Progenitor cell of endocrine pancreas (in vitro differentiated cells): ENCODE results near the gene RNF11. TPM values are rescaled to one million over a fixed set of nuclear protein-coding genes. Genes with fewer than 3 reads are reported as not detected.

Experiments
- DNase-seq: peaks from one replicate; pipeline ENCODE4 v3.0.0; 2021; ENCODE audit warnings: low spot score; ENCODE audit not compliant: unreplicated experiment
- H3K27ac Mint-ChIP-seq: 2 replicates; pipeline ENCODE4 v1.8.0; 2021; ENCODE audit warnings: mild to moderate bottlenecking, moderate library complexity, mixed read lengths
- H3K27me3 Mint-ChIP-seq: 2 replicates; pipeline ENCODE4 v1.8.0; 2021; ENCODE audit warnings: mixed read lengths
- H3K36me3 Mint-ChIP-seq: 2 replicates; pipeline ENCODE4 v1.8.0; 2022; ENCODE audit warnings: mixed read lengths; ENCODE audit not compliant: insufficient read depth
- H3K4me1 Mint-ChIP-seq: 2 replicates; pipeline ENCODE4 v1.8.0; 2021; ENCODE audit warnings: low read depth, mixed read lengths
- H3K4me3 Mint-ChIP-seq: 2 replicates; pipeline ENCODE4 v1.8.0; 2021; ENCODE audit warnings: low read depth, mild to moderate bottlenecking, moderate library complexity, mixed read lengths
- H3K9me3 Mint-ChIP-seq: 2 replicates; pipeline ENCODE4 v1.8.0; 2021; ENCODE audit warnings: low read depth, mixed read lengths
- total RNA-seq: library from RNA; stranded (reverse); gene quantifications from 2 replicates; pipeline ENCODE4 v1.2.1, GENCODE V29; 2021
- TF ChIP-seq, protein P1 (sequence below): fragments of 200-600 bp; sonication (generic); IDR thresholded peaks from one replicate; pipeline ENCODE4 v1.5.0; 2021; ENCODE audit warnings: antibody characterized with exemption, mild to moderate bottlenecking; ENCODE audit not compliant: unreplicated experiment

The RNF11 gene
- total RNA-seq, 1 donor from 2014 or later, result 67.5 TPM

DNA sequence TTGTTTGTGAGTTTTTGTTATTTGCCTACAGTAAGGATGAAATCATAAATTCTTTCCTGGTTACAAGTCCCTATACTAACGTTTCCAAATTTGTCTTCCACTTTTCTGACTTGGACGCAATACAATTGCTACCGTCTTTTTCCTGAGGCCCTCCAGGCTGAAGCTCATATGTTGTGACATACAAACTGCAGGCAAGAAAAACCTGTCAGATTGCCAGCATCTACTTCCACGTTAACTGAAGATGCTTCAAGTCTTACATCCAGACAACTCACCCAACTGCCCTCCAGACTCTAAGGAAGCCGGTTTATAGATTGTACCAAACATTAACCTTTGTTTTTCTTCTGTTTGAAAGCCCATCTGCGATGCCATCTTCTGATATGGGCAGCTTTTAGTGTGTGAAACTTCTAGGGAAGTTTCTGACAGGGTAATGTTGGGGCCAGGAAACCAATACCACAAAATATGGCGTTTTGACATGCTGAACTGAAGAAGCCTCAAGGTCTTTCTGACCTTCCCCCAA, 21.4 kb upstream of the RNF11 start:
- Mint-ChIP-seq H3K36me3 (no peaks in the 10 kb centered on the region), H3K4me1 (no peaks in the 10 kb centered on the region), H3K27me3 (no peaks in the 10 kb centered on the region), H3K4me3 (no peak overlapping the region), H3K9me3 (no peaks in the 10 kb centered on the region), H3K27ac (no peak overlapping the region)
- TF ChIP-seq, protein P1, sequence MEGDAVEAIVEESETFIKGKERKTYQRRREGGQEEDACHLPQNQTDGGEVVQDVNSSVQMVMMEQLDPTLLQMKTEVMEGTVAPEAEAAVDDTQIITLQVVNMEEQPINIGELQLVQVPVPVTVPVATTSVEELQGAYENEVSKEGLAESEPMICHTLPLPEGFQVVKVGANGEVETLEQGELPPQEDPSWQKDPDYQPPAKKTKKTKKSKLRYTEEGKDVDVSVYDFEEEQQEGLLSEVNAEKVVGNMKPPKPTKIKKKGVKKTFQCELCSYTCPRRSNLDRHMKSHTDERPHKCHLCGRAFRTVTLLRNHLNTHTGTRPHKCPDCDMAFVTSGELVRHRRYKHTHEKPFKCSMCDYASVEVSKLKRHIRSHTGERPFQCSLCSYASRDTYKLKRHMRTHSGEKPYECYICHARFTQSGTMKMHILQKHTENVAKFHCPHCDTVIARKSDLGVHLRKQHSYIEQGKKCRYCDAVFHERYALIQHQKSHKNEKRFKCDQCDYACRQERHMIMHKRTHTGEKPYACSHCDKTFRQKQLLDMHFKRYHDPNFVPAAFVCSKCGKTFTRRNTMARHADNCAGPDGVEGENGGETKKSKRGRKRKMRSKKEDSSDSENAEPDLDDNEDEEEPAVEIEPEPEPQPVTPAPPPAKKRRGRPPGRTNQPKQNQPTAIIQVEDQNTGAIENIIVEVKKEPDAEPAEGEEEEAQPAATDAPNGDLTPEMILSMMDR, result no peak
- DNase-seq, result no peak

DNA sequence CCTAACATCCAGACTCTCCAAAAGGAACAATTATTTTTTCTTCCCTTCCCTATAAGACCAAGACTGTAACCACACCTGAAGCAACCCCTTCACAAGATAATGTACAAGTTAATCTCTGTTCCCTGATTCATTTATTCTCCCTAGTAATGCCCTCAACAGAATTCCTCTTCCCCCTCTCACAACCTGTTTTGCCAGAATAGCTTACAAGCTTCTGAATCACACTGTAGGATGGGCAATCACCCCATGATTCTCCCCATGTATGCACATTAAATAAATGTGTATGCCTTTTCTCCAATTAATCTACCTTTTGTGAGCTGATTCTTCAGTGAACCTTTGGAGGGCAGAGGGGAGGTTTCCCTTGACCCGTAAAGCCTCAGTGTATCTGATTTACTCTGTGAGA, 20.9 kb upstream of the RNF11 start:
- Mint-ChIP-seq H3K9me3 (no peaks in the 10 kb centered on the region), H3K4me1 (no peaks in the 10 kb centered on the region), H3K36me3 (no peaks in the 10 kb centered on the region), H3K27me3 (no peaks in the 10 kb centered on the region), H3K27ac (no peak overlapping the region), H3K4me3 (no peak overlapping the region)
- TF ChIP-seq, protein P1, result no peak
- DNase-seq, result no peak

DNA sequence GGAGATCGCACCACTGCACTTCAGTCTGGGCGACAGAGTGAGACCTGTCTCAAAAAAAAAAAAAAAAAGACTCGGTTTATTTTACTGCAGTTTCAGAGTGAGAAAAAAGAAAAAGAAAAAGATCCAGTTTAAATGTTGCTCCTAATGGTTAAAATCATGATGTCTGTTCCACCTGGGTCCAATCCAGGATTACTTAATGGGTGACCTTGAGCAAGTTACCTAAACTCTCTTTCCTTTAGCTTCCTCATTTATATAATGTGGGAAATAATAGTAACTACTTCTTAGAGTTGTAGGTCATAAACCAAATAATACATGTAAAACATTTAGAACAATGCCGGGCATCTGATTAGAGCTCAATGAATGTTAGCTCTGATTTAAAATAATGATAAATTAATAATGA, 19.4 kb upstream of the RNF11 start:
- Mint-ChIP-seq H3K27ac (no peak overlapping the region), H3K4me3 (no peak overlapping the region), H3K4me1 (no peaks in the 10 kb centered on the region), H3K9me3 (no peaks in the 10 kb centered on the region), H3K36me3 (no peaks in the 10 kb centered on the region), H3K27me3 (no peaks in the 10 kb centered on the region)
- TF ChIP-seq, protein P1, result no peak
- DNase-seq, result no peak

DNA sequence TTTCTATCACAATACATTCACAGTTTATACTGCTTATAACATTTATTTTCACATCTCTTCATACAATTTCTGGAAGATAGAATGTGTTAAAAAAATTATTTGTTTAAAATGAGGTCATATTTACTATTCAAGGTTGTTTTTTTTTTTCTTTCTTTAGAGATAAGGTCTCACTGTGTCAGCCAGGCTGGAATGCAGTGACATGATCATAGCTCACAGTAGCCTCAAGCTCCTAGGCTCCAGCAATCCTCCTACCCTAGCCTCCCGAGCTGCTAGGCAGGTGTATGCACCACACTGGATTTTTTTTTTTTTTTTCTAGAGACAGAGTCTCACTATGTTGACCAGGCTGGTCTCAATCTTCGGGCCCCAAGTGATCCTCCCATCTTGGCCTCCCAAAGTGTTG, 19.0 kb upstream of the RNF11 start:
- no peaks in the 10 kb centered on the region for H3K36me3 Mint-ChIP-seq
- TF ChIP-seq, protein P1, result no peak
- no peaks in the 10 kb centered on the region for H3K27me3 Mint-ChIP-seq

DNA sequence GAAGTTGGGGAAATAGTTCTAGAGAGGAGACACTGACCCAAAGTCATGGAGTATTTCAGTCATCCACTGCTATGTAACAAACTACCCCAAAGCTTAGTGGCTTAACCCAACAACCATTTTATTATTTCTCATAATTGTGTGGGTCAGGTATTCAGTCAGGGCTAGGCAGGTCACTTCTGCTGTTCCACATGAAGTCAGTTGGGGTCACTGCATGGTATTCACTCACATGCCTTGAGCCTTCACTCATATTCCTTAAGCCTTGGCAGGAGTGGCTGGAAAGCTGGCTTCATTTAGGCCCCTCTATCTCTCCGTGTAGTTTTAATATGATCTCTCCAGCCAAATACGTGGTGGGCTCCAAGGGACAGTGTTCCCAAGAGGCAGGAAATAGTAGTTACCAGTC, 17.5 kb upstream of the RNF11 start:
- Mint-ChIP-seq H3K4me3 (no peak overlapping the region), H3K27me3 (no peaks in the 10 kb centered on the region), H3K36me3 (no peaks in the 10 kb centered on the region), H3K4me1 (no peaks in the 10 kb centered on the region), H3K27ac (no peak overlapping the region), H3K9me3 (no peaks in the 10 kb centered on the region)
- no peak for DNase-seq
- TF ChIP-seq, protein P1, result no peak

More for the DNA sequence above, 19.0 kb upstream of the RNF11 start:
- H3K4me1 Mint-ChIP-seq, result no peaks in the 10 kb centered on the region
- DNase-seq, result no peak
- H3K27ac Mint-ChIP-seq, result no peak overlapping the region
- H3K4me3 Mint-ChIP-seq, result no peak overlapping the region
- H3K9me3 Mint-ChIP-seq, result no peaks in the 10 kb centered on the region
